ENCODE measurements around the gene TRIM39.
"Not testable (repeated sequence)": the region's sequence is repeated elsewhere in the genome, so short reads cannot be mapped to it uniquely, and the experiment has no call there.

The TRIM39 gene

GRCh38 chr6:30363459-30363858, 36.7 kb downstream of the TRIM39 start:
- peaks cover 3 to 4% of the 10 kb centered on the region in 2 donors for H3K9me3 Mint-ChIP-seq
- peaks cover 0 to 2% of the 10 kb centered on the region in 2 donors for H3K36me3 Mint-ChIP-seq
- no peak for ATAC-seq (replicated peaks)
- H3K4me3 Mint-ChIP-seq, result no peak overlapping the region
- peaks cover 60 to 64% of the 10 kb centered on the region in 2 donors for H3K27me3 Mint-ChIP-seq
- DNase-seq, result no peak
- H3K4me1 Mint-ChIP-seq, result no peaks in the 10 kb centered on the region
- no peak overlapping the region for H3K27ac Mint-ChIP-seq

GRCh38 chr6:30364591-30364990, 37.9 kb downstream of the TRIM39 start:
- Mint-ChIP-seq H3K4me1 (no peaks in the 10 kb centered on the region), H3K36me3 (peaks cover 0 to 2% of the 10 kb centered on the region in 2 donors), H3K9me3 (peaks cover 3 to 4% of the 10 kb centered on the region in 2 donors), H3K27ac (no peak overlapping the region), H3K27me3 (peaks cover 61 to 68% of the 10 kb centered on the region in 2 donors), H3K4me3 (no peak overlapping the region)
- DNase-seq (no peak), ATAC-seq (replicated peaks) (peak in 1 of 2 donors; percentile 52)

DNA sequence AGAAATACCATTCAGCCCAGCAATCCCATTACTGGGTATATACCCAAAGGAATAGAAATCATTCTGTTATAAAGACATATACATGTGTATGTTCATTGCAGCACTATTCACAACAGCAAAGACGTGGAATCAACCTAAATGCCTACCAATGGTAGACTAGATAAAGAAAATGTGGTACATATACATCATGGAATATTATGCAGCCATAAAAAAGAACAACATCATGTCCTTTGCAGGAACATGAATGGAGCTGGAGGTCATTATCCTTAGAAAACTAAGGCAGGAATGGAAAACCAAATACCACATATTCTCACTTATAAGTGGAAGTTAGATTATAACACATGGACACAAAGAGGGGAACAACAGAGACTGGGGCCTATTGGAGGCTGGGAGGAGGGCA, 42.6 kb downstream of the TRIM39 start:
- not testable (repeated sequence) for H3K4me3 Mint-ChIP-seq; DNase-seq; H3K4me1 Mint-ChIP-seq; ATAC-seq (replicated peaks); H3K27ac Mint-ChIP-seq; H3K9me3 Mint-ChIP-seq; H3K36me3 Mint-ChIP-seq
- H3K27me3 Mint-ChIP-seq, result peaks cover 50 to 59% of the 10 kb centered on the region in 2 donors

DNA sequence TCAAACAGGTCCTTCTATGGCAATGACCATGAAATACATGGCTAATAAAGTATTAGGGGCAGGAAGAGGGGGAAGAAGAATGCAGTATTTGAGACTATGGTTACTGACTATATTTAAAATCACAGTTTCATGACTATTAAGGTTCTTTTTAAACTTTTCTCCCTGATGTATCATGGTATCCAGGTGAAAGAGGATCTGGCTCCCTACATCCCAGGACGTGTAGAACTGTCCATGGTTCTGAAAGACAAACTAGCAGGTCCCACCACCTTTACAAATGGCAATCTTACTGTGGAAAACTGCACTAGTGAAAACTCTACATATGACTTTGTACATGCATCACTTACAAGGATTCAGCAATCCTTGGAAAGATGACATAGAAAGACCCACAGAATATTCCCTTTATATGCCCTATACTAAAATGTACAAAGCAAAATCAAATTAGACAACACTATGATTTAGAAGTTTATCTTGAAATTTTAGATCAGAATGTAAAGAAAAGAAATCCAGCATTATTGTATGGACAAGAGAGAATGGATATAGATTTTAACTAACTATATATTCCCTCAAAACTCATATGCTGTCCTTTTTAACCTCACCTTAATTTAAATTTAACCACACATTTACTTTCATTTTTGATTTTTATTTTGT, 51.7 kb downstream of the TRIM39 start:
- H3K36me3 Mint-ChIP-seq, result no peaks in the 10 kb centered on the region
- no peak overlapping the region for H3K4me3 Mint-ChIP-seq
- H3K27ac Mint-ChIP-seq, result no peak overlapping the region
- H3K27me3 Mint-ChIP-seq, result peaks cover 27 to 69% of the 10 kb centered on the region in 2 donors
- no peaks in the 10 kb centered on the region for H3K9me3 Mint-ChIP-seq
- DNase-seq (no peak), ATAC-seq (replicated peaks) (no peak)
- H3K4me1 Mint-ChIP-seq, result no peaks in the 10 kb centered on the region

- peaks cover 38 to 80% of the 10 kb centered on the region in 2 donors for H3K27me3 Mint-ChIP-seq
- DNase-seq, result no peak
- no peak overlapping the region for H3K27ac Mint-ChIP-seq
- no peaks in the 10 kb centered on the region for H3K9me3 Mint-ChIP-seq
- no peak for ATAC-seq (replicated peaks)
- H3K4me3 Mint-ChIP-seq, result no peak overlapping the region
- no peaks in the 10 kb centered on the region for H3K36me3 Mint-ChIP-seq
- H3K4me1 Mint-ChIP-seq, result no peaks in the 10 kb centered on the region
These were observed 53.7 kb downstream of the TRIM39 start for GRCh38 chr6:30380464-30380863.

DNA sequence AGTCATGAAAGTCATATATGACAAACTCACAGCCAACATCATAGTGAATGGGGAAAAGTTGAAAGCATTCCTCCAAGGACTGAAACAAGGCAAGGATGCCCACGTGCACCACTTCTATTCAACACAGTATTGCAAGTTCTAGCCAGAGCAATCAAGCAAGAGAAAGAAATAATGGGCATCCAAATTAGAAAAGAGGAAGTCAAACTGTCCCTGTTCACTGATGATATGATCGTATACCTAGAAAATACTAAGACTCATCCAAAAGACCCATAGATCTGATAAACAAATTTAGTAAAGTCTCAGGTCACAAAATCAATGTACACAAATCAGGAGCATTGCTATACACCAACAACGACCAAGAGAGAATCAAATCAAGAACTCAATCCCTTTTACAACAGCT, 59.4 kb downstream of the TRIM39 start:
- H3K4me3 Mint-ChIP-seq, result no peak overlapping the region

GRCh38 chr6:30391240-30391639, 64.5 kb downstream of the TRIM39 start:
- peaks cover 0 to 1% of the 10 kb centered on the region in 2 donors for H3K4me1 Mint-ChIP-seq
- DNase-seq (no peak), ATAC-seq (replicated peaks) (no peak)
- no peaks in the 10 kb centered on the region for H3K9me3 Mint-ChIP-seq
- H3K4me3 Mint-ChIP-seq, result no peak overlapping the region
- H3K27me3 Mint-ChIP-seq, result peaks cover 60 to 64% of the 10 kb centered on the region in 2 donors
- no peaks in the 10 kb centered on the region for H3K36me3 Mint-ChIP-seq
- H3K27ac Mint-ChIP-seq, result no peak overlapping the region

More for the DNA sequence above, 59.4 kb downstream of the TRIM39 start:
- ATAC-seq (replicated peaks), result no peak
- Mint-ChIP-seq H3K36me3 (no peaks in the 10 kb centered on the region), H3K4me1 (peaks cover 0 to 2% of the 10 kb centered on the region in 2 donors), H3K9me3 (no peaks in the 10 kb centered on the region), H3K27ac (no peak overlapping the region), H3K27me3 (peaks cover 62 to 79% of the 10 kb centered on the region in 2 donors)
- DNase-seq, result no peak

Measured in stimulated activated naive B cell treated with anti-CD40 and anti-IgM and Interleukin-4, amounts not matched to agents 10 μg/mL and 1 μg/mL and 100 μg/mL, for 72 hours (primary cell).